Astrocyte of the spinal cord (primary cell): ENCODE results near the gene WARS2.

Source experiments
- DNase-seq: peaks from one replicate; pipeline ENCODE4 v3.0.0; 2011; ENCODE audit warnings: low read depth, low spot score
- H3K4me3 ChIP-seq: 2 replicates; pipeline ENCODE4 v1.5.1; 2011; ENCODE audit warnings: low read depth, mild to moderate bottlenecking, low read length, moderate library complexity
- in situ Hi-C: cut with HindIII; loops from 2 replicates; pipeline ENCODE4 v1.10.0; 2017; ENCODE audit warnings: low sequenced_read_pairs
- TF ChIP-seq, protein P1 (sequence below): IDR thresholded peaks from 2 replicates; pipeline ENCODE4 v1.5.1; 2012; ENCODE audit warnings: low read depth, mild to moderate bottlenecking, low read length, inconsistent platforms

WARS2 gene

GRCh38 chr1:118987468-118988185, 152.8 kb downstream of the WARS2 start:
- peak overlapping the region; percentile 62 for H3K4me3 ChIP-seq
- DNase-seq = peak; percentile 35
- in situ Hi-C loops = no loop called here
- TF ChIP-seq, protein P1, sequence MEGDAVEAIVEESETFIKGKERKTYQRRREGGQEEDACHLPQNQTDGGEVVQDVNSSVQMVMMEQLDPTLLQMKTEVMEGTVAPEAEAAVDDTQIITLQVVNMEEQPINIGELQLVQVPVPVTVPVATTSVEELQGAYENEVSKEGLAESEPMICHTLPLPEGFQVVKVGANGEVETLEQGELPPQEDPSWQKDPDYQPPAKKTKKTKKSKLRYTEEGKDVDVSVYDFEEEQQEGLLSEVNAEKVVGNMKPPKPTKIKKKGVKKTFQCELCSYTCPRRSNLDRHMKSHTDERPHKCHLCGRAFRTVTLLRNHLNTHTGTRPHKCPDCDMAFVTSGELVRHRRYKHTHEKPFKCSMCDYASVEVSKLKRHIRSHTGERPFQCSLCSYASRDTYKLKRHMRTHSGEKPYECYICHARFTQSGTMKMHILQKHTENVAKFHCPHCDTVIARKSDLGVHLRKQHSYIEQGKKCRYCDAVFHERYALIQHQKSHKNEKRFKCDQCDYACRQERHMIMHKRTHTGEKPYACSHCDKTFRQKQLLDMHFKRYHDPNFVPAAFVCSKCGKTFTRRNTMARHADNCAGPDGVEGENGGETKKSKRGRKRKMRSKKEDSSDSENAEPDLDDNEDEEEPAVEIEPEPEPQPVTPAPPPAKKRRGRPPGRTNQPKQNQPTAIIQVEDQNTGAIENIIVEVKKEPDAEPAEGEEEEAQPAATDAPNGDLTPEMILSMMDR = no peak

DNA sequence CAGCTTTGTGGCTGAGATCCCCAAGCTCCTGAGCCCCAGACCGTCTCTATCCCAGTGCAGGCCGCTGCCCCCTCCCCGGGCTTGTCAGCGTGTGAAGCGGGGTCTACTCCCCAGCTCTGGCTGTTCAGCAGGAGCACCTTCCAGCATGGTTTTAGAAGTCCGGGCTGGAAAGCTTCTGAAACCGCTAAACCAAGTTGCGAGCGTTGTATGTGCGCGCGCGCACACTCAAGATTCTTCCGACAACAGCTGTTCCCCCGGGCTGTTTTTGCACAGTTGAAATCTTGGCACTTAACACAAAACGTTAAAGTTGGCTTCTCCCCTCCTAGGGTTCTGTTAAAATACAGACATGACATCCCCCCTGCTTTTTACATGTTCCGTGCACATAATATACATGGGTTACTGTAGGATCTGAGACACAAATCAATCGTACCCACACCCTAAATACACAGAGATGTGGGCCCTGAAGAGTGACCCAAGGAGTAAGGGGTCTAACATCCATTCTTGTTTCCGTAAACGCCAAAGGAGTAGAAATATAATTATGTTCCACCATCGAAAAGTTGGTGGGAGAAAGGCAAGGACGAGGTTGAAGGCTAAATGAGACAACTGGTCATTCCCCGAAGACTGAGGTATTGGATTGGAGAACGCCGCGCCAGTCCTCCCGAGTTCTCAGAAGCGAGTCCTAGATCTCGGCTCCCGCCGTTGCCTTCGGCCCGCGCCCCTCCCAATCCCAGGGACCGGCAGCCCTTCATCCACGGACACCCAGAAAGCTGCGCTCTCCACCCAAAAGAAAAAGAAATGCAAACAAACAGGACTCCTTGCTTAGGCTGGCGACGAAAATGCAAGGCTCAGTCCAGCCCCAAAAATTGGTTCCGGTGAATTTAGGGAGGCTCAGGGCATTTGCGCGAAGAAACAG, 153.6 kb downstream of the WARS2 start:
- H3K4me3 ChIP-seq = peak overlapping the region; percentile 62
- in situ Hi-C loops = no loop called here
- TF ChIP-seq, protein P1 = no peak
- DNase-seq = no peak

DNA sequence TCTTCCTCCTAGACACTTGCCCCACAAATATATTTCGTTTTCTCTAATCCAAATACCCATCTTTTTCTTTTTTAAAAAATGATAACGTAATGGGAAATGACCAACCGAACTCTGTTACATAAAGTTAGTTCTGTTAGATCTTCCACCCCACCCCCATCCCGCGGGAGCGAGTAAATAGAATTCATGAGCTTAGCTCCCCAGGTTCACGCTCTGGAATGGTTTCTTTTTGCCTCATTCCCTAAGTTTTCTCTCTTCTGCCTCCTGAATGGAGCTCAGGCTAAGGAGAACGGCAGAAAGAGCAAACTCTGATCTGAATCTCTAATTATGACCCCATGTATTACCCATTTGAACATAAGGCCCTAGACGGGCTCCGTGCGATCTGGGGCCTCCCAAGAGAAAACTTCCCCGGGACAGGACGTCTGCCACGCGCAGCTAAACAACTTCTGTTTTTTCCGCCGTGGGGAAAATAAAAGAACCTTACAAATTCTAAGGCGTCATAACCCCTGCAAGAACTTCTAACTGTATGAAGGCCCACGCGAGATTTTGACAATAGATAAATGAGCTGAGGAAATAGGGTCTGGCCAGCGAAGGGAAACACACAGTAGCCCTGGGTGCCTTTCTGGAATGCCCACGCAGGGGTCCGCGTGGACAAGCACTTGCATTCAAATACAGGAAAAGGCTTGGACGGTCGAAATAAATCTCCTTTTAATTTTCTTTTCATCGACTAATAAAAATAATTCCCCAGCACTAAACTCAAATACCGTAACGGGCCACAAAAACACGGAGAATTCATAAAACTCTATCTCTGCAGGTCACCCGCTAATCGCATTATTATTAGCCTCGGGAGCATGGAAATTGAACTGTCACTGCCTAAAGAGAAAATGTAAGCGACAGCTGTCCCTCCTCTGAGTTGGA, 154.6 kb downstream of the WARS2 start:
- H3K4me3 ChIP-seq = peak overlapping the region; percentile 62
- TF ChIP-seq, protein P1 = no peak
- DNase-seq = no peak
- in situ Hi-C loops = no loop called here

DNA sequence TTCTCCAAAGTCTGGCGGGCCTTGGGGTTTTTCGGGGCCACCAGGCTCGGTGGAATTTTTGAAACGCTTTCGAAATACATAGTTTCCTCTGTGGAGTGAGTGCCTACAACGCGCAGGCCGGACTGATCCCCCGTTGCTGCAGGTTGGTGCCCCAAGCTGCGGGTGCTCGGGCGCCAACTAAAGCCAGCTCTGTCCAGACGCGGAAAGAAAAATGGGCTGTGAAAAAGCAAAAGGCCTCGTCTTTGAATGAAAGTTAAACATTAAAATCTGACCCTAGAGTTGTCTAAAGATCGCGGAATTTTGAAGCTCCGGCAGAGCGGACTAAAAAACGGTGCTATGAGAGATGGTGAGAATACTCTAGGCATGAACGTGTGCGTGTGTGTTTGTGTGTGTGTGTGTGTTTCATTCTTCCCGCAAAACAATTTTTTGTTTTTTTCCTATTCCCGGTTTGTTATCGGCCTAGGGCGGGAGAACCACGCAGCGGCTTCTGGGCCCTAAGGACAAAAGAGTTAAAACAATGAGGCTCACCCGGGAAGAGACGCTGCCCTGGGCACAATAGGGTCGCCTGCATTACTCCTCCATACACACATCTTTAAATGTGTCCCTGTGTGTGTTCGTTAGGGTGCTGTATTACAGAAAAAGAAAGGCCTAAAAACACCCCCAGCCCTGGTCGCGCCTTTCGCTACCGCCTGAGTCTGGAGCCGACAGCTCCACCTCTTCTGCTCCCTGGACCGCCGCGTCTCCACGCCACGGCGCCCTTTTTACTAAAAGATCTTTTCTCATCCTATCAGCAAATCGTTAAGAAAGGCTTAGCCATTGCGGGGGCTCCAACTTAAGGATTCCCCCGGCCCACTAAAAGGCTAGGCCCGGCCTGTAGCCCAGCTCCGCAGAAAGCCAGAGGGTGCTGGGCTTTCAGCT, 155.5 kb downstream of the WARS2 start:
- TF ChIP-seq, protein P1 = no peak
- peak; percentile 36 for DNase-seq
- in situ Hi-C loops = no loop called here
- peak overlapping the region; percentile 62 for H3K4me3 ChIP-seq

DNA sequence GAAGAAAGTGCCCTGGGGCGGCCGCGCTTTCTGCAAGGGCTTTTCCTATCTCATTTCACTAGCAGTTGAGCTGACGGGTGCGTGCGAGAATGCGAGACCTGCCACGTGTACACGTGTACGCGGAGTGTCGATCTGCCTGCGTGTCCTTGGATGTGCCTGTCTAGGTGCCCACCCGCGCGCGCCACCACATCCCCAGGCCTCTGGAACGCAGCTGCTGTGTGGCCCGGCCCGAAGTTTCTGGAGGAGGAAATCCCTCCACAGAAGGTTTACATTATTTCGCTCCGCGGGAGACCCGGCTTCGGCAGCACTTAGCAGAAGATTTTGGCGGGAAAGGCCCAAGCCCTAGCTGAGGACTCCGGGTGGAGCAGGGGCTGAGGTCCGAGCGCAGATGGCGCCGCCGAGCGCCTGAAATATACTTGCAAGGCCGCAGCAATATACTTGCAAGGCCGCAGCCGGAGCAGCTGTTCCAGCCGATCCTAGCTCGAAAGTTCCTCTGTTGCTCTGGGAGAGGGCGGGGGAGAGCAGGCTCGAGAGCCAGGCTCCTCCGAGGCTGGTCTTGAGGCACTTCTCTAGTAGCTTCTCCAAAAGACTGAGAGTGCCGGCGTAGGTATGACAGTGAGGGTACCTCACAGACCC, 156.2 kb downstream of the WARS2 start:
- in situ Hi-C loops = no loop called here
- TF ChIP-seq, protein P1 = no peak
- peak; percentile 70 for DNase-seq
- peak overlapping the region; percentile 62 for H3K4me3 ChIP-seq
